GM21515 (cell line): ENCODE data around the gene SPARC.
"Not testable (repeated sequence)": the region's sequence is repeated elsewhere in the genome, so short reads cannot be mapped to it uniquely, and the experiment has no call there.

Experiments
- ATAC-seq: cut with Tn5 transposase; IDR thresholded peaks from one replicate; pipeline ENCODE4 v1.9.1; 2021; ENCODE audit not compliant: unreplicated experiment

Gene SPARC

DNA sequence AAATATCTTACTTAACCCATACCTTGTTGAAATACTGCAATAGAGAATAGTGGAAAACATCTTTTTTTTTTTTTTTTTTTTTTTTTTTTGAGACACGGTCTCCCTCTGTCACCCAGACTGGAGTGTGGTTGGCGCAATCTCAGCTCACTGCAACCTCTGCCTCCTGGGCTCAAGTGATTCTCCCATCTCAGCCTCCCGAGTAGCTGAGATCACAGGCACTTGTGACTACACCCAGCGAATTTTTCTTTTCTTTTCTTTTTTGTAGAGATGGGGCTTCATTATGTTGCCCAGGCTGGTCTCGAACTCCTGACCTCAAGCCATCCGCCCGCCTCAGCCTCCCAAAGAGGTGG is 6.6 kb downstream of the SPARC start:
- not testable (repeated sequence) for ATAC-seq

DNA sequence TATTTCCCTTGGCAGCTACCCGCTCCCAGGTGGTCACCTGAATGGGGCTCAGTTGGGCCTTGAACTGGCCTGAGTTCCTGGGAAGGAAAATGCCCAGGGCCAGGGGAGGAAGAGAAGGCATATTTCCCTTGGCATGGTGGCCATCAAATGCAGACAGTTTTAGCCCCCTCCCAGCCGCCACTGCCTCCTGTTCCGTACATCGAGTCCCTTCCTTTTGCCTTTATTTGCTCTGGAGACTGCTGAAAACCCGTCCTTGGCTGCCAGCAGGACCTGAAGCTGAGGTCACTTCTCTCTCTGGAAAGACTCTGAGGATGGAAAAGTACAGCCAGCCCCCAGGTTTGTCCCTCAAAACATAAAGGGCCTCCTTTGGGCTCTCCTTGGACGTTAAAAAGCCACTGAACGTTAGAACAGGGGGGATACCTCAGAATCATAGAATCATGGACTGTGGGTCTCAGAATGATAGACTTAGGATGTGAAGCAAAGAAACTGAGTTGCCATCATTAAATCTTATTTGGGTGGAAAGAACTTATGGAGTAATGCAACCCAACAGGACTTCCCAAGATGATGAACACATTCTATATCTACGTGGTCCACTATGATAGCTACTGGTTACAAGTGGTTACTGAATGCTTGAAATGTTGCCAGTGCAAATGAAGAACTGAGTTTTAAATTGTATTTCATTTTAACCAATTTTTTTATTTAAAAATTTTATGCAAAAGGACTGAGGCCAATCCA is 7.1 kb downstream of the SPARC start:
- no peak for ATAC-seq

GRCh38 chr5:151678713-151679112 is 8.0 kb downstream of the SPARC start:
- ATAC-seq: no peak

GRCh38 chr5:151677776-151678545 is 8.8 kb downstream of the SPARC start:
- no peak for ATAC-seq

- no peak for ATAC-seq
Observed at GRCh38 chr5:151676719-151677118, 10.0 kb downstream of the SPARC start.

GRCh38 chr5:151676314-151676712 is 10.4 kb downstream of the SPARC start:
- ATAC-seq: no peak

DNA sequence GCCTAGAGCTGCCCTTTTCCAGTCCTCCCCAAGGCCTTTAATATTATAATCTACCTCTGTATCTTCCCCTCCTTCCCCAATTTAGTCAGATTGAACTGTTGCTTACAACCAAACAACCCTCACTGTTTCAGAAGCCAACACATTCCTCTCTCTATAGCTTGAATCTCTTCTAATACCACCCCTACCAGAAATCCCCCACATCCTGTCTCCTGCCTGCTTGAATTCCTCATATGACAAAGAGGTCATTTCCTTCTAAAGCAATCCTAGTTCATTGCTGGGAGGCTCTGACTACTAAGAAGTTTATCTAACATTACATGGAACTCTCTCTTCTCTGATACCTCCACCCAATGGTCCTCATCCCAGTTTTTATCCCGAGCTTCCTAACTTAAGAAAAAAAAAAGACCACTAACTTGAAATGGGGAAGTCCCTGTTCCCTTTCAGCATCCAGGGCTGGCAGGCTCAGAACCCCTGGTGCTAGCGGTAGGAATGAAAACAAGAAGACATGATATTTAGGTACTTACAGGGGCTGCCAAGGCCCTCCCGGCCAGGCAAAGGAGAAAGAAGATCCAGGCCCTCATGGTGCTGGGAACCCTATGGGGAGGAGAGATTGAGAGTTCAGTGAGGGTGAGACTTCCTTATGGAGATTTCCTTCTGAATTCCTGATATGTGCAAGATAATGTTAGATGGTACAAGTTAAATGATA is 11.0 kb downstream of the SPARC start:
- ATAC-seq: peak; percentile 57

- no peak for ATAC-seq
Observed at GRCh38 chr5:151674626-151675610, 11.8 kb downstream of the SPARC start.

- no peak for ATAC-seq
Observed at GRCh38 chr5:151673421-151673820, 13.3 kb downstream of the SPARC start.

- ATAC-seq: no peak
Observed at GRCh38 chr5:151672516-151672915, 14.2 kb downstream of the SPARC start.

GRCh38 chr5:151671950-151672349 is 14.8 kb downstream of the SPARC start:
- no peak for ATAC-seq

DNA sequence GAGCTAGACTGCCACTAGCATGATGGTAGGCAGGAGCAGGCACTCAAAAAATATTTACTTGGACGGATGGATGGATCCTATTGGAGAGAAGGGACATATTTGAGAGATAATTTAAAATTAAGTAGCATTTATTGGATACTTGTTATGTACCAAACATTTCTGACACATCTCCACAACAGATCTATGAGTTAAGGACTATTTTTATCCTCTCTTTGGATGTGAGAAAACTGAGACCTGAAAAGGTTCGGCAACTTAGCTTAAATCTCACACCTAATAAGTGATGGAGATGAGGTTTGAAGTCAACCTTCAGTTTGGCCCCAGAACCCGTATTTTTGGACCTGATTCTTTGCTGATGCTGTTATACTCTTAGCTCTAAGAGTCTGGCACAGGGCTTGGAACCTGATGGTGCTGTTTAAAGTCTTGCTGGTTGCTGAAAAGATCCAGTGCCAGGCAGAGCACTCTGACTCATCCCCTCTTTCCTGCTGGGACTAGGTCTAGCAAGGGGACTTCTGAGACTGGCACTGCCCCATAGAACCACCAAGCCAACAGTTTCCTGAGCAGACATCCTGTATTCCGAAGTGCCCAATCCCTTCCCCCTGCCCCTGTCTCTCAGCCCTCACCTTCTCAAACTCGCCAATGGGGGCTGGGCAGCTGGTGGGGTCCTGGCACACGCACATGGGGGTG is 15.6 kb downstream of the SPARC start:
- no peak for ATAC-seq

GRCh38 chr5:151670083-151670686 is 16.5 kb downstream of the SPARC start:
- ATAC-seq: no peak

GRCh38 chr5:151667083-151667482 is 19.6 kb downstream of the SPARC start:
- ATAC-seq: no peak

DNA sequence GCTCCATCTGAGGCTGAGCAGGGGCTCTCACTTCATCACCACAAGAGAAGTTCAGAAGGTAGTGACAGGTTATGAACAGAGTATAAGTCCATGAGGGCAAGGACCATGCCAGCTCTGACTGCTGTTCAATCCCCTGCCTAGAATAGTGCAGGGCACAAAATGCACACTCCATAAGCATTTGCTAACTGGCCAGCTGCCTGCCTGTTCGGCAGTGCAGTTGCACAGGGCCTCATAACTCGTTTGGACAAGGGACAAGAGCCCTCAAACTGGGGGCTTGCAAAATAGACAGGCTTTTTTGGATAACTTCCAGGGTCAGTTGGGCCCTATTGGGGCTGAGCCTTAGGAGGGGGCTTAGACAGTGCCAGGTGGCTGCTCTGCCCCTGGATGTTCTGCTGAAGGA is 21.1 kb downstream of the SPARC start:
- no peak for ATAC-seq

DNA sequence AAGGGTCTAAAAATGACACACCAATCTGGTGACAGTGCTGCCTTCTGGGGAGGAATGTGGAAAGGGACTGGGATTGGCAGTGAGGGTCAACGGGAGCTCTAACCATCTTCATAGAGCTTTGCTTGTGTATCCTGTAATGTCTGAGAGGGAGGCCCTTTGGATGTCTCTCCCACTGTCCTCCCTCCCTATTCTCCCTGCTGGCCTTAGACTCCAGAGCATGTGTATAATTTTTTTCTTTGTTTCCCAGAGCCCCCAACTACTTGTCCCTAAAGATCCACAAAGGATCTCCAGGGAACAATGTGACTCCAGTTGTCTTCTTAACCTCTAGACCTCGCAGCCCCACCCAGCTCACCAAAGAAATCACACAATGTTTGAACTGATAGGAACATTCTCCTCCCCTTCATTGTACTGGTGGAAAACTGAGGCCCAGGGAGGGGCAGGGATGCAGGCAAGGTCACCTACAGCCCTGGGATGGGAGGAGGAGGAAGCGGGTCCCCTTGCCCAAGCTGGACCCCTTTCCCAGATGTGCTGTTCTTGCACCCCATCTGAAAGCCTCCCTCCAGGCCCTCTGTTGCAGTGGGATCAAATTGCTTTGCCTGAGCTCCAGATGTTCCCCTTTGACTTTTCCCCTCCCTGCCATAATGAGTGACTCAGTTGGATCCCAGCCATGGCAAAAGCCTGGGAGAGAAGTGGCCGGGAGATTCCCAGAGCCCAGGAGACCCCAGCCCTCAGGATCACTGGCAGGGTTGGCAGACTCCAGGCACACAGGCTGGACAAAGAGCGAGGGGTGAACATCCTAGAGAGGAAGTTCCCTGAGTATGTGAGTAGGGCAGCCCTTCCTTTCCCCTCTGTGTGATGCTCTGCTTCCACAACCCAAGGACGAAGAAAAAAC is 21.8 kb downstream of the SPARC start:
- ATAC-seq: no peak

DNA sequence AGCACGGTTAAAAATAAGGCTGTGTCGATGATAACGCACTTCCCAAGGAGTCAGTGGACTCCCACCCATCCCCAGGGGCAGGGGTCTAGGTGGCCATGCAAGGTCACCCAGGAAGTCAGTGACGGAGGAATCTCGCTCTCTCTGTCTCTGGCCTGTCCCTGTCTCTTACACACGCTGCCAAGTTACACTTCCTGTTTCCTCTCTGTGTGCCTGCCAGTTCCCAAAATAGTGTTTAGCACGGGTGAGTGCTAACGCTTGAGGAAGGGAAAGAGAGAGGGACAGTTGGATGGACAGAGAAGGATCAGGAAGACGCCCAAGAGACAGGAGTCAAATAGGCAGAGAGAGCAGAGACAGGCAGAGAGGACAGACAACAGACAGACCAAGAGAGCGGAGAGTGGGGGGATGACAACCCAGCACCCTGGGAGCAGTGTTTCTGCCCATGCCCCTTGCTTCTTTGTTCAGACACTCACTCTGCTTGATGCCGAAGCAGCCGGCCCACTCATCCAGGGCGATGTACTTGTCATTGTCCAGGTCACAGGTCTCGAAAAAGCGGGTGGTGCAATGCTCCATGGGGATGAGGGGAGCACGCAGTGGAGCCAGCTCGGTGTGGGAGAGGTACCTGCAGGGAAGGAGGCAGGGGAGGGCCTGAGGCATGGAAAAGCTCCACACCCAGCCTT is 23.0 kb downstream of the SPARC start:
- no peak for ATAC-seq

DNA sequence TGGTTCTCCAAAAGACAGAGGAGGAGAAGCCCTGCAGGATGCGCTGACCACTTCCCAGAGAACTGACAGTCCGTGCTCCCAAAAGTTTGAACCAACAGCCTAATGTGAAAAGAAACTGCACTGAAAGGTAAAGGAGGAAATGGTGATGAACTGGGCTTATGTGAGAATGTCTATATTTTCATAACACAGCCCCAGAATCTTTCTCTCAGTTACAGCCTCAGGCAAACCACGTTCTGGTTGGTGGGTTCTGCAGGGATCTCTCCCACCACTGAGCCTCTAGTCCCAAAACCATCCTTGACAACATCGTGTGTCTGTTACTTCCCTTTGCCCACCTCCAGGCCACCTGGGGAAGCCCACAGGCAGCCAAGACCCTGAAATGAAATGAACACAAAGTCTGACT is 23.9 kb downstream of the SPARC start:
- peak; percentile 50 for ATAC-seq
